ENCODE data around the gene CELA2B. TPM values are rescaled to one million over a fixed set of nuclear protein-coding genes. Genes with fewer than 3 reads are reported as not detected.

The CELA2B gene
- total and polyA plus RNA-seq, 10 of the 15 experiments (the other 5 are each of a cell fraction or from before 2014, with no cell fraction given) = not detected

DNA sequence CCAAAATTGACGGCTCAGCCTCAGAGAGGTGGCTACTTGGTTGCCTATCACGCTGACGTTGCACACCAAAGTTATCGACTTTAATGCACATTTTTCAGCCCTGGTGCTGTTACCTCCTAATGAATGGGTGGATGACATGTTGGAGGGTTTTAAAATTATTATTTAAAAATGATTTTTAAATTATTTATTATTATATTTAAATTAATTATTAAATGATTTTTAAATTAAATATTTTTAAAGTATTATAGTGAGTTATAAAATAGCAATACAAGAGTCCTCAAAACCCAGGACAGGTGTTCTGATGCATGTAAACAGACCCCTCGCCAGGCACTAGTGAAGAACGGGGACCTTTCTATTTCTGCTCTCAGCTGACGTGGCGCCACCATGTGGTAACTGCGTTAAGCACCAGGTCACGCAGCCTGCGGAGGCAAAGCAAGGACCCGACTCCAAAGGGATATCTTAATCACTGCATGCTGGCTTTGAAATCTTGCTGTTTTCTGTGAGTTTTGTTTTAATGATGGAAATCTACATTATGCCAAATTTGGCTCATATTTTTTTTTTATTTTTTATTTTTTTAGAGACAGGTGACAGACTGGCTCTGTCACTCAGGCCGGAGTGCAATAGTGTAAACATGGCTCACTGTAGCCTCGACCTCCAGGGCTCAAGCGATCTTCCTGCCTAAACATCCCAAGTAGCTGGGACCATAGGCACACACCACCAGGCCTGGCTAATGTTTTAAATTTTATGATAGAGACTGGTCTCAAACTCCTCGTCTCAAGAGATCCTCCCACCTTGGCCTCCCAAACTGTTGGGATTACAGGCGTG lies 25.5 kb downstream of the CELA2B start:
- WGBS (ENCODE audit: insufficient coverage, insufficient replicate concordance, low lambda C conversion rate, missing lambda C conversion rate) = 60% methylated on average over 17 of the region's 17 CpGs
- Histone ChIP-seq H3K9me3 (replicated peaks; ENCODE audit: control insufficient read depth, insufficient read depth, low read length) (no peaks in the 10 kb centered on the region), H3K4me1 (ENCODE audit: control insufficient read depth, insufficient read depth, low read length) (no peaks in the 10 kb centered on the region), H3K27me3 (replicated peaks in 1 of 2; ENCODE audit: control insufficient read depth in 2 of 2, insufficient read depth in 2 of 2, low read length in 1 of 2) (no peaks in the 10 kb centered on the region), H3K4me3 (no peak overlapping the region), H4K20me1 (ENCODE audit: control insufficient read depth, insufficient read depth) (no peaks in the 10 kb centered on the region), H3K36me3 (ENCODE audit: control insufficient read depth in 2 of 2, insufficient read depth in 2 of 2, low read length in 1 of 2) (peaks cover 0 to 5% of the 10 kb centered on the region in 2 experiments; a peak in 2 of 4 replicates), H3K9ac (ENCODE audit: control insufficient read depth, insufficient read depth, low read length) (no peak overlapping the region), H3K4me2 (ENCODE audit: control insufficient read depth, insufficient read depth) (no peak overlapping the region), H3K27ac (ENCODE audit: control insufficient read depth, insufficient read depth) (no peak overlapping the region), H2AFZ (ENCODE audit: control insufficient read depth, low read depth, low read length) (no peak overlapping the region), H3K79me2 (ENCODE audit: control insufficient read depth, insufficient read depth, low read length) (no peaks in the 10 kb centered on the region)
- BruUV-seq (replicated peaks) = no TSS peak
- DNase-seq (ENCODE audit: low read depth, low spot score) = no peak
- RAD21 ChIA-PET (ENCODE audit: unreplicated experiment) = interaction anchor here (0.9 kb wide), 1 partner anchor 117 kb away, joined by 3 read pairs; no protein-coding TSS in a partner anchor
- ATAC-seq = peak; percentile 94
- FAIRE-seq = no peak
- in situ Hi-C loops (cut with MboI) = no loop called here
- POLR2A ChIA-PET = no interaction called here
- CTCF ChIA-PET = interaction anchor here (0.7 to 1.5 kb wide), 5 partner anchors 12 to 1695 kb away, joined by 3 to 4 read pairs (median 3); no protein-coding TSS in a partner anchor
- peak; percentile 52; the same call in 1 of the 2 replicates for TF ChIP-seq SMC3 (IDR thresholded peaks at IDR 0.05; ENCODE audit: borderline replicate concordance, low read length)
- TF ChIP-seq, protein P1, sequence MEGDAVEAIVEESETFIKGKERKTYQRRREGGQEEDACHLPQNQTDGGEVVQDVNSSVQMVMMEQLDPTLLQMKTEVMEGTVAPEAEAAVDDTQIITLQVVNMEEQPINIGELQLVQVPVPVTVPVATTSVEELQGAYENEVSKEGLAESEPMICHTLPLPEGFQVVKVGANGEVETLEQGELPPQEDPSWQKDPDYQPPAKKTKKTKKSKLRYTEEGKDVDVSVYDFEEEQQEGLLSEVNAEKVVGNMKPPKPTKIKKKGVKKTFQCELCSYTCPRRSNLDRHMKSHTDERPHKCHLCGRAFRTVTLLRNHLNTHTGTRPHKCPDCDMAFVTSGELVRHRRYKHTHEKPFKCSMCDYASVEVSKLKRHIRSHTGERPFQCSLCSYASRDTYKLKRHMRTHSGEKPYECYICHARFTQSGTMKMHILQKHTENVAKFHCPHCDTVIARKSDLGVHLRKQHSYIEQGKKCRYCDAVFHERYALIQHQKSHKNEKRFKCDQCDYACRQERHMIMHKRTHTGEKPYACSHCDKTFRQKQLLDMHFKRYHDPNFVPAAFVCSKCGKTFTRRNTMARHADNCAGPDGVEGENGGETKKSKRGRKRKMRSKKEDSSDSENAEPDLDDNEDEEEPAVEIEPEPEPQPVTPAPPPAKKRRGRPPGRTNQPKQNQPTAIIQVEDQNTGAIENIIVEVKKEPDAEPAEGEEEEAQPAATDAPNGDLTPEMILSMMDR (IDR thresholded peaks at IDR 0.05 in 2 of 3, conservative IDR thresholded peaks at IDR 0.05 in 1 of 3; ENCODE audit: control insufficient read depth in 2 of 3, extremely low read depth in 1 of 3, insufficient read depth in 1 of 3, low read depth in 3 of 3, low read length in 3 of 3) = peak; percentile 69 to 80 (median 75)
- TF ChIP-seq RAD21 (IDR thresholded peaks at IDR 0.05; ENCODE audit: insufficient read depth, low read depth, low read length) = peak; percentile 69
- TF ChIP-seq YY1 (IDR thresholded peaks at IDR 0.05; ENCODE audit: low read depth, low read length) = no peak
- no peak for TF ChIP-seq PAX8 (IDR thresholded peaks at IDR 0.05)
- intact Hi-C loops (cut with micrococcal nuclease; ENCODE audit: unreplicated experiment) = loop anchor here (1.0 kb wide), 1 partner anchor 178 kb away; no protein-coding TSS in a partner anchor
- SMC1A ChIA-PET (ENCODE audit: uncharacterized antibody, unreplicated experiment) = no interaction called here

All from GM12878 (cell line).